K562 (cell line): ENCODE measurements around the gene MAPRE2. TPM values are rescaled to one million over a fixed set of nuclear protein-coding genes. Genes with fewer than 3 reads are reported as not detected.

Experiments used
- ATAC-seq: fragments of 200-7000 bp; cut with Tn5 transposase; 3 replicates; pipeline ENCODE4 v1.9.1; 2020; ENCODE audit warnings: moderate library complexity
- BruUV-seq: library from RNA; stranded (reverse); fragments of 400-500 nt; replicated peaks from 2 replicates; lab custom pipeline; 2021; lab: Mats Ljungman, UMichigan
- CTCF ChIA-PET: fragments of 300-600 bp; formaldehyde crosslinking; extraction: SDS; loops from one replicate; lab custom pipeline; 2021; ENCODE audit warnings: low intra/inter-chr PET ratio; lab: Yijun Ruan, JAX
- POLR2A ChIA-PET: fragments of 300-600, 350-650 bp; sonication (Branson Sonifier 250); formaldehyde crosslinking; extraction: SDS; loops from one replicate; lab custom pipeline; 2021; ENCODE audit warnings: antibody characterized with exemption, inconsistent platforms; lab: Yijun Ruan, JAX
- DNase-seq, 4 experiments: peaks; one replicate each; pipeline versions ENCODE4 v3.0.0 to v3.0.0-alpha.2; 2011 to 2018; ENCODE audit warnings: low spot score in 3 of 4, mixed read lengths in 3 of 4; ENCODE audit errors: extremely low read depth in 1 of 4
- FAIRE-seq: peaks from 2 replicates; lab custom pipeline; 2011; peaks lifted over from hg19 to GRCh38; lab: Jason Lieb, UNC
- H2AFZ ChIP-seq: 2 replicates; pipeline ENCODE4 v1.6.0; 2011; ENCODE audit warnings: low read depth, low read length, control low read depth, inconsistent platforms
- H3K27ac ChIP-seq: fragments of 200-600 bp; 3 replicates; pipeline ENCODE4 v1.8.0; 2011; ENCODE audit warnings: low read depth, mild to moderate bottlenecking, control low read depth, inconsistent platforms, low read length, moderate library complexity, mixed read lengths; ENCODE audit errors: extremely low read depth
- H3K27me3 ChIP-seq, 2 experiments: fragments of 300-600 bp in 1 of 2; 2 replicates in 1 of 2; 3 replicates in 1 of 2; pipeline versions ENCODE4 v1.6.0 to v1.8.0; 2011; ENCODE audit warnings: inconsistent platforms in 2 of 2, low read length in 2 of 2, mild to moderate bottlenecking in 1 of 2, mixed read lengths in 1 of 2, moderate library complexity in 1 of 2; ENCODE audit not compliant: control insufficient read depth in 2 of 2, insufficient read depth in 2 of 2
- H3K36me3 ChIP-seq: fragments of 300-600 bp; 3 replicates; pipeline ENCODE4 v1.8.0; 2011; ENCODE audit warnings: mild to moderate bottlenecking, low read length, inconsistent platforms; ENCODE audit not compliant: control insufficient read depth, insufficient read depth
- H3K4me1 ChIP-seq, 2 experiments: fragments of 200-600 bp in 1 of 2; replicated peaks in 1 of 2; 2 replicates in 1 of 2; 3 replicates in 1 of 2; pipeline versions ENCODE4 v1.5.1 to v1.8.0; 2011; ENCODE audit warnings: inconsistent platforms in 2 of 2, low read length in 2 of 2, mild to moderate bottlenecking in 1 of 2, mixed read lengths in 1 of 2, moderate library complexity in 1 of 2; ENCODE audit not compliant: control insufficient read depth in 2 of 2, insufficient read depth in 2 of 2
- H3K4me2 ChIP-seq: 2 replicates; pipeline ENCODE4 v1.6.1; 2011; ENCODE audit warnings: low read length, control low read depth, inconsistent platforms, mixed read lengths; ENCODE audit not compliant: insufficient read depth
- H3K4me3 ChIP-seq: fragments of 200-600 bp; sonication (generic), shearing (Covaris generic); 2 replicates; pipeline ENCODE4 v1.5.1; 2016; ENCODE audit warnings: control low read depth, inconsistent platforms
- H3K79me2 ChIP-seq: fragments of 200-600 bp; 3 replicates; pipeline ENCODE4 v1.8.0; 2011; ENCODE audit warnings: low read length, inconsistent platforms; ENCODE audit not compliant: control insufficient read depth, insufficient read depth
- H3K9ac ChIP-seq, 2 experiments: 2 replicates each; pipeline versions ENCODE4 v1.6.0 to v1.6.1; 2011; ENCODE audit warnings: low read depth in 2 of 2, low read length in 2 of 2, control low read depth in 1 of 2, inconsistent platforms in 1 of 2, mild to moderate bottlenecking in 1 of 2, mixed read lengths in 1 of 2; ENCODE audit not compliant: insufficient read depth in 1 of 2
- H3K9me1 ChIP-seq: one replicate; pipeline ENCODE4 v1.6.0; 2011; ENCODE audit warnings: inconsistent platforms, mild to moderate bottlenecking, low read length, moderate library complexity; ENCODE audit not compliant: control insufficient read depth, insufficient read depth
- H3K9me3 ChIP-seq: replicated peaks from 2 replicates; pipeline ENCODE4 v1.5.1; 2011; ENCODE audit warnings: low read depth, low read length, inconsistent platforms; ENCODE audit not compliant: control insufficient read depth, insufficient read depth
- H4K20me1 ChIP-seq: replicated peaks from 2 replicates; pipeline ENCODE4 v1.6.1; 2011; ENCODE audit warnings: low read length, inconsistent platforms, mixed read lengths; ENCODE audit not compliant: control insufficient read depth, insufficient read depth
- BDP1 ChIP-seq: IDR thresholded peaks from 3 replicates; pipeline ENCODE4 v1.6.1; 2011; ENCODE audit not compliant: insufficient read length, insufficient read depth
- CHD2 ChIP-seq: IDR thresholded peaks from 2 replicates; pipeline ENCODE4 v1.6.1; 2011; ENCODE audit warnings: low read depth, low read length
- CTBP1 ChIP-seq: fragments of 450-650 bp; IDR thresholded peaks from 2 replicates; pipeline ENCODE4 v1.6.1; 2016; ENCODE audit warnings: borderline replicate concordance
- E2F3 ChIP-seq: fragments of 250-450 bp; sonication (Bioruptor Pico); IDR thresholded peaks from 2 replicates; pipeline ENCODE4 v1.4.0; 2020; ENCODE audit warnings: mild to moderate bottlenecking
- EP300 ChIP-seq: IDR thresholded peaks from 2 replicates; pipeline ENCODE4 v1.6.1; 2012; ENCODE audit warnings: low read length, improper control_type of control experiment
- FOSL1 ChIP-seq: fragments of 200-800 bp; sonication (Bioruptor generic); conservative IDR thresholded peaks from 2 replicates; pipeline ENCODE4 v1.6.1; 2016; ENCODE audit warnings: missing genetic modification characterization, missing compliant biosample characterization
- GATA2 ChIP-seq: sonication (generic); formaldehyde crosslinking; IDR thresholded peaks from 2 replicates; pipeline ENCODE4 v1.4.0; 2020; ENCODE audit warnings: mild to moderate bottlenecking, missing genetic modification reagents
- GATAD2B ChIP-seq: fragments of 450-650 bp; IDR thresholded peaks from 2 replicates; pipeline ENCODE4 v1.6.1; 2017; ENCODE audit warnings: mild to moderate bottlenecking, borderline replicate concordance
- HDAC3 ChIP-seq: fragments of 450-650 bp; IDR thresholded peaks from 2 replicates; pipeline ENCODE4 v1.6.1; 2018; ENCODE audit warnings: borderline replicate concordance, mild to moderate bottlenecking, moderate library complexity; ENCODE audit not compliant: partially characterized antibody
- HDAC6 ChIP-seq: IDR thresholded peaks from 2 replicates; pipeline ENCODE4 v1.6.1; 2012; ENCODE audit warnings: low read depth, mild to moderate bottlenecking, control low read depth, inconsistent platforms, low read length, moderate library complexity
- IFI16 ChIP-seq: fragments of 250-450 bp; sonication (Bioruptor Pico); IDR thresholded peaks from 2 replicates; pipeline ENCODE4 v2.1.2; 2022; ENCODE audit warnings: mild to moderate bottlenecking, inconsistent platforms
- MAFK ChIP-seq: IDR thresholded peaks from 2 replicates; pipeline ENCODE4 v1.6.1; 2011; ENCODE audit warnings: low read length, improper control_type of control experiment
- NCOR1 ChIP-seq: fragments of 450-650 bp; IDR thresholded peaks from 2 replicates; pipeline ENCODE4 v1.6.1; 2016; ENCODE audit warnings: mild to moderate bottlenecking, moderate library complexity
- NFATC3 ChIP-seq: fragments of 450-650 bp; IDR thresholded peaks from 2 replicates; pipeline ENCODE4 v1.6.1; 2017; ENCODE audit warnings: mild to moderate bottlenecking
- NFE2 ChIP-seq: IDR thresholded peaks from 2 replicates; pipeline ENCODE4 v1.6.1; 2014; ENCODE audit warnings: antibody characterized with exemption, low read depth
- NFRKB ChIP-seq: fragments of 450-650 bp; IDR thresholded peaks from 2 replicates; pipeline ENCODE4 v1.6.1; 2016; ENCODE audit warnings: low read depth
- TBP ChIP-seq: optimal IDR thresholded peaks from 2 replicates; pipeline ENCODE3; 2011; ENCODE audit warnings: low read depth, low read length, improper control_type of control experiment
- TEAD1 ChIP-seq, 2 experiments: fragments of 450-650 bp in 1 of 2; sonication (generic) in 1 of 2; formaldehyde crosslinking; IDR thresholded peaks; 2 replicates each; pipeline versions ENCODE4 v1.4.0 to v1.8.0; 2020 to 2022; ENCODE audit warnings: mild to moderate bottlenecking in 2 of 2, missing genetic modification reagents in 1 of 2
- ZNF316 ChIP-seq: fragments of 450-650 bp; IDR thresholded peaks from 2 replicates; pipeline ENCODE4 v1.6.1; 2016
- ZNF384 ChIP-seq: IDR thresholded peaks from 2 replicates; pipeline ENCODE4 v1.6.1; 2012; ENCODE audit warnings: low read depth, low read length, improper control_type of control experiment
- ZNF592 ChIP-seq: fragments of 450-650 bp; IDR thresholded peaks from 2 replicates; pipeline ENCODE4 v1.6.1; 2017; ENCODE audit warnings: antibody characterized with exemption, mild to moderate bottlenecking
- WGBS: fragments of 100-300 bp; shearing (Covaris generic); methylation state at CpG from one replicate; pipeline ENCODE4 v1.1.6; 2016; ENCODE audit warnings: low coverage, mixed read lengths; ENCODE audit not compliant: insufficient coverage; ENCODE audit errors: missing lambda C conversion rate; 5-methylcytosine and 5-hydroxymethylcytosine counted together
- in situ Hi-C: fragments of 300-500 bp; cut with MboI; formaldehyde crosslinking; loops from 4 replicates; pipeline ENCODE4 v1.15.0; 2018; ENCODE audit warnings: inconsistent platforms, mixed read lengths
- intact Hi-C: fragments of 100-400 bp; cut with micrococcal nuclease; formaldehyde crosslinking; loops from 2 replicates; pipeline ENCODE4 v1.14.2; 2022
- polyA plus RNA-seq, 8 experiments: library from polyadenylated mRNA; depleted of rRNA in 4 of 8; stranded (reverse) in 5 of 8; unstranded in 3 of 8; fragments of >200 nt; fragmentation: Nextera tagmentation in 2 of 8; fragmentation: Illumina TruSeq in 1 of 8; extraction: Ambion mirVana in 2 of 8; extraction: Trizol in 1 of 8; gene quantifications; 2 replicates each; pipeline versions ENCODE4 v1.2.1 to v1.2.3, GENCODE V29; 2011 to 2014; ENCODE audit warnings: inconsistent platforms in 1 of 8, missing spikeins in 1 of 8
- total RNA-seq, 7 experiments: library from RNA; depleted of rRNA in 6 of 7; stranded (reverse); fragments of >200 nt in 6 of 7; fragmentation: Illumina TruSeq in 2 of 7; extraction: Trizol in 2 of 7; gene quantifications; 2 replicates each; pipeline versions ENCODE4 v1.2.1 to v1.2.3, GENCODE V29; 2011 to 2021; ENCODE audit warnings: low replicate concordance in 1 of 7
- TF ChIP-seq, protein P1 (sequence below): fragments of 250-450 bp; sonication (Bioruptor Pico); IDR thresholded peaks from 2 replicates; pipeline ENCODE4 v1.8.0; 2021; ENCODE audit warnings: borderline replicate concordance, mild to moderate bottlenecking, moderate library complexity; ENCODE audit not compliant: poor library complexity, severe bottlenecking

The MAPRE2 gene
- total and polyA plus RNA-seq, 9 of the 15 experiments (the other 6 are each of a cell fraction or from before 2014, with no cell fraction given), result 32.3 to 70.7 (median 40.7) TPM

DNA sequence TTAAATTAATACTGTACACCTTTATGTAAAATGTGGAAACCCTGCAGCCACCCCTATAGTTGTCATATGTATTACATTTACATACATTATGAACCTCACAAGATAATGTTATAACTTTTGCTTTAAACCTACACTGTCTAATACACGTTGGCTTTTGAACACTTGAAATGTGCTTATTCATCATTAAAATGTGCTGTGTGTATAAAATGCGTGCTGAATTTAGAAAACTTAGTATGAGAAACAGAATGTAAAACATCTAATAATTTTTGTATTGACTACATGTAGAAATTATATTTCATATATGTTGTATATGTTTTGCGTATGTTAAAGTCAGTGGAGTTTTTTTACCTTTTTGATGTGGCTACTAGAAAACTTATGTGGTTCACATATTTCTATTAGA lies 68.8 kb downstream of the MAPRE2 start:
- peaks cover 5% of the 10 kb centered on the region; the same call in 2 of the 3 replicates for H3K36me3 ChIP-seq
- H3K27me3 ChIP-seq, result no peaks in the 10 kb centered on the region
- H2AFZ ChIP-seq, result peak overlapping the region; percentile 47
- peak overlapping the region; percentile 33; the same call in 1 of the 2 replicates for H3K4me2 ChIP-seq
- no peaks in the 10 kb centered on the region for H4K20me1 ChIP-seq
- 22% methylated on average over 3 of the region's 3 CpGs for WGBS
- H3K79me2 ChIP-seq, result peaks cover 63% of the 10 kb centered on the region
- DNase-seq (no peak), ATAC-seq (peak; percentile 23; the same call in 1 of the 3 replicates), FAIRE-seq (no peak)
- CTCF ChIA-PET, result no interaction called here
- H3K4me1 ChIP-seq, result peaks cover 7 to 47% of the 10 kb centered on the region in 2 experiments; a peak in 4 of 5 replicates
- peak overlapping the region in 1 of 2 experiments; percentile 68; a peak in 2 of 4 replicates for H3K9ac ChIP-seq
- H3K27ac ChIP-seq, result peak overlapping the region; percentile 79
- no peak overlapping the region for H3K4me3 ChIP-seq
- no TSS peak for BruUV-seq
- intact Hi-C loops (loop anchor here (1.0 to 5.0 kb wide), 2 partner anchors 68 to 387 kb away; partner anchors contain the start of genes INO80C and MAPRE2), in situ Hi-C loops (no loop called here)
- H3K9me1 ChIP-seq, result no peaks in the 10 kb centered on the region
- POLR2A ChIA-PET, result interaction anchor here (0.6 kb wide), 1 partner anchor 50 kb away, joined by 3 read pairs; no protein-coding TSS in a partner anchor
- peaks cover 16% of the 10 kb centered on the region for H3K9me3 ChIP-seq
- 0 out of 2 replicates have a peak, but pooled peaks have one; percentile 5 for TF ChIP-seq GATAD2B
- peak; percentile 99 for TF ChIP-seq ZNF316
- no peak for TF ChIP-seq CHD2
- TF ChIP-seq BDP1, result no peak
- no peak for TF ChIP-seq GATA2
- no peak for TF ChIP-seq ZNF592
- peak; percentile 96 for TF ChIP-seq MAFK
- TF ChIP-seq NFATC3, result no peak
- no peak for TF ChIP-seq CTBP1
- no peak for TF ChIP-seq HDAC3
- TF ChIP-seq ZNF384, result no peak
- peak; percentile 45 for TF ChIP-seq NFE2
- TF ChIP-seq NCOR1, result no peak
- no peak for TF ChIP-seq TBP
- no peak for TF ChIP-seq EP300
- TF ChIP-seq NFRKB, result peak; percentile 78
- TF ChIP-seq, protein P1, sequence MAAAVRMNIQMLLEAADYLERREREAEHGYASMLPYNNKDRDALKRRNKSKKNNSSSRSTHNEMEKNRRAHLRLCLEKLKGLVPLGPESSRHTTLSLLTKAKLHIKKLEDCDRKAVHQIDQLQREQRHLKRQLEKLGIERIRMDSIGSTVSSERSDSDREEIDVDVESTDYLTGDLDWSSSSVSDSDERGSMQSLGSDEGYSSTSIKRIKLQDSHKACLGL, result no peak
- TF ChIP-seq E2F3 (CRISPR knock-in tag), result no peak
- no peak for TF ChIP-seq TEAD1 (CRISPR knock-in tag; IDR thresholded peaks at IDR 0.05)
- no peak for TF ChIP-seq IFI16
- no peak for TF ChIP-seq HDAC6
- TF ChIP-seq FOSL1 (tag), result no peak
